ENCODE data around the gene ATOSB. TPM values are rescaled to one million over a fixed set of nuclear protein-coding genes. Genes with fewer than 3 reads are reported as not detected.

Gene ATOSB
- total RNA-seq, 1 donor = 21.2 TPM

DNA sequence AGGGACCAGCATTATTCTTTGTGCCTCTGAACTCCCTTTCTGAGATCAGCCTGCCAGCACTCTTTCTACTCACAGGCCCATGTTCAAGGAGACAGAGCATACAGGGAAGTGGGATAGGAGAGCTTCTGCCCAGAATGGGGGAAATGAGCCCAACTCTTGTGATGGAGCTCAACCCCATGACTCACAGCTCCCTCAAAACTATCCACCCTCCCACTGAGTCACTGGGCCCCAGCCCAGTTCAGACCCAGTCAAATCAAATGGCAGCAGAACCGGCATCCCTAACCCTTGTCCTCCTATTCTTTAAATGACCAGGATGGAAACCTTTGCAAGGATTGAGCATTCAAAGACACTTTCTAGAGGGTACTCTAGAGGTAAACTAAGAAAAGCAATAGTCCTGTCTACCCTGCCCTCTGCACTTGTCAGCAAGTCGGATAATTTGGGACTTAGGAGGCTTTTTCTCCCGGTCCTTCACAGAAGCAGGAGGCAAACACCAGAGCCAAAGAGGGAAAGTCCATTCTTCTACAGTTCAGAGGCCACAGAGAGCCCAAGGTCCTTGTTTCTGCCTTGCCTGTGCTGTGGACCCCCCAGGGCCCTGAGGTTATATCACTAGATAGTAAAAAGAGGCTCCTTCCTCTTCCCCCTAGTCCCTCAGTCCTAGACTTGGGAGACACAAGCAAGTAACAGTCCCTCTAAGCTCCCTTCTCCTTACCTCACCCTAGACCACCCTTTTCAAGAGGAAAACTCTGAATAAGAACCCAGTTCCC, 3.2 kb downstream of the ATOSB start:
- H3K4me3 ChIP-seq (ENCODE audit: low read depth, low read length) = peak overlapping the region; percentile 45
- peak; percentile 52 for DNase-seq (ENCODE audit: low read depth)
- TF ChIP-seq CTCF (IDR thresholded peaks at IDR 0.05; ENCODE audit: insufficient read depth, low read depth, low read length) = no peak

- peak; percentile 99 for DNase-seq (ENCODE audit: low read depth)
- peak overlapping the region; percentile 77 for H3K4me3 ChIP-seq (ENCODE audit: low read depth, low read length)
- no peak for TF ChIP-seq CTCF (IDR thresholded peaks at IDR 0.05; ENCODE audit: insufficient read depth, low read depth, low read length)
Observed at GRCh38 chr9:35111001-35111933, 4.4 kb downstream of the ATOSB start.

DNA sequence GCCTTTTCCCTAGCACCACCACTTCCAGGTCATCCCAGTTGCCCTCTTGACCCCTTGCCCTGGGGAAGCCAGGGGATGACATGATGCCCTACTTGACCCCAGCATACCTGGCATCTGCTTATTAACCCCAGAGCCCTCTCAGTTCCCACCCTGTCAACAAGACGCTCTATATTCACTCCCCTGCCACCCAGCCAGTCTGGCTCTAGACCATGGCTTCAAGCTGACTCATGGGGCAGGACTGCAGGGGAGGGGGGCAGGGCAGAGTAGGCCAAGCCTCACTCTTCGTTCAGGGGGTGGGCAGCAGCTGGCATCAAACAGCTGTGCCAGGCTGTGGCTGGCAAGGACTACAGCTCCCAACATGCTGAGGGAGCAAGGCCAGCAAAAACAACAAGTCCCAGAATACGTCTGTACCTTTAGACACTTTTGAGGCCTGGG, 5.3 kb downstream of the ATOSB start:
- peak; percentile 28 for DNase-seq (ENCODE audit: low read depth)
- no peak for TF ChIP-seq CTCF (IDR thresholded peaks at IDR 0.05; ENCODE audit: insufficient read depth, low read depth, low read length)
- peak overlapping the region; percentile 77 for H3K4me3 ChIP-seq (ENCODE audit: low read depth, low read length)

DNA sequence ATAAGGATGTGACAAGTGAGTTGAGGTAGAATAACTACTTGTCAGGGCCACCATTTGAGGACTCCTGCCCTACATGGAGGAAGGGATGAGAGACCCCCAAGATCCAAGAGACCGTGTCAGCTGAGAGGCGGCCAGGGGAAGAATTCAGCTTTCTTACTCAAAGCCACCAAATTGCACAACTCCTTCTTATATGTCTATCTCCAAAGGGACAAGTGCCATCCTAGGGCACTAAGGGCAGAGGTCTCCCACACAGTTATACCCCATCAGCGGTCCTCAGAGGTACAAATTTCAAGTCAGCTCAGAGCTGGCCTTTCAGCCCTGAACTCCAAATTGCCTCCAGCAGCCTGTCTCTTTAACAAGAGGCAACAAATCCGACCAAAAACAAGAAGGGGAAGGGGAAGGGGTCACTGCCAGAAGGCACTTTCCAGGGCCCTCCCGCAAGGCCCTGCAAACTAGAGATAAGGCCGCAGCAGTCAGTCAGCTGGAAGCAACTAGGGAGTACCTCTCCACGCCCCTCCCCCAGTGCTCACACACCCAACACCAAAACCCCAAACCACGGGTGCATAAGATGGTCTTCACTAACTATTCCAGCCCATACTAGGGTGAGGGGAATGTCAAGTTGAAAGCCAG, 6.6 kb downstream of the ATOSB start:
- H3K4me3 ChIP-seq (ENCODE audit: low read depth, low read length) = no peak overlapping the region
- TF ChIP-seq CTCF (IDR thresholded peaks at IDR 0.05; ENCODE audit: insufficient read depth, low read depth, low read length) = no peak
- DNase-seq (ENCODE audit: low read depth) = no peak

DNA sequence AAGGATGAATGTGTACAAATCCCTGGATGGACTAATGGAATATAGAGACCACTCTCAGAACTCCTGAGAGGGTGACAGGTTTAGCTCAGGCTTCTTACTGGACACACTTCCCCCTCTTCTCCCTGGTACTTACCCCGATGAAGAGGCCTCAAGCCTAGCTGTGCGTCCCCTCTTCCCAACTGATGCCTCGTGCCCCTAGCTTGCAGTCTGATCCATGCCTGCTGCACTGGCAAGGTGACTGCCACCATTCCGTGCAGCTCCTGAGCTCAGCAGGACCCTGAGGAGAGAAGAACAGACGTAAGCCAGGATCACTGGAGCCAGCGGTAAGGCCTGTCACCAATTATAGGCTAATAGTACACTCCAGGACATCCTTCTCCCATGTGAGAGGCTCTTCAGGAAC, 7.2 kb downstream of the ATOSB start:
- no peak for TF ChIP-seq CTCF (IDR thresholded peaks at IDR 0.05; ENCODE audit: insufficient read depth, low read depth, low read length)
- no peak for DNase-seq (ENCODE audit: low read depth)
- no peak overlapping the region for H3K4me3 ChIP-seq (ENCODE audit: low read depth, low read length)

Measured in fibroblast of villous mesenchyme (primary cell).